HFFc6 (cell line): ENCODE measurements around the gene HAL. TPM values are rescaled to one million over a fixed set of nuclear protein-coding genes. Genes with fewer than 3 reads are reported as not detected.

Experiments
- DNase-seq: peaks from one replicate; pipeline ENCODE4 v3.0.0-alpha.2; 2018
- H3K27ac Mint-ChIP-seq: 2 replicates; pipeline ENCODE4 v1.8.0; 2020; ENCODE audit warnings: mild to moderate bottlenecking, mixed read lengths
- H3K27me3 Mint-ChIP-seq: 2 replicates; pipeline ENCODE4 v1.8.0; 2021; ENCODE audit warnings: mild to moderate bottlenecking, moderate library complexity, mixed read lengths; ENCODE audit not compliant: insufficient read depth
- H3K36me3 Mint-ChIP-seq: 2 replicates; pipeline ENCODE4 v1.8.0; 2021; ENCODE audit warnings: low read depth, mixed read lengths
- H3K4me1 Mint-ChIP-seq: 2 replicates; pipeline ENCODE4 v1.8.0; 2020; ENCODE audit warnings: low read depth, mixed read lengths
- H3K4me3 Mint-ChIP-seq: 2 replicates; pipeline ENCODE4 v1.8.0; 2020; ENCODE audit warnings: mild to moderate bottlenecking, moderate library complexity, mixed read lengths
- H3K9me3 Mint-ChIP-seq: 2 replicates; pipeline ENCODE4 v1.8.0; 2020; ENCODE audit warnings: mild to moderate bottlenecking, mixed read lengths
- CTCF ChIP-seq: fragments of 200-600 bp; sonication (generic); IDR thresholded peaks from 2 replicates; pipeline ENCODE4 v1.5.0; 2021; ENCODE audit warnings: antibody characterized with exemption, mild to moderate bottlenecking
- total RNA-seq, 6 experiments: library from RNA; stranded (reverse); fragmentation: NEBNext Ultra II Directional; extraction: Animal tissue kit (Norgen Biotek cat#: 25700); gene quantifications; 2 replicates in 1 of 6; 3 replicates in 5 of 6; pipeline ENCODE4 v1.2.3, GENCODE V29; 2021

HAL gene
- total RNA-seq, 6 experiments from 2014 or later = not detected

DNA sequence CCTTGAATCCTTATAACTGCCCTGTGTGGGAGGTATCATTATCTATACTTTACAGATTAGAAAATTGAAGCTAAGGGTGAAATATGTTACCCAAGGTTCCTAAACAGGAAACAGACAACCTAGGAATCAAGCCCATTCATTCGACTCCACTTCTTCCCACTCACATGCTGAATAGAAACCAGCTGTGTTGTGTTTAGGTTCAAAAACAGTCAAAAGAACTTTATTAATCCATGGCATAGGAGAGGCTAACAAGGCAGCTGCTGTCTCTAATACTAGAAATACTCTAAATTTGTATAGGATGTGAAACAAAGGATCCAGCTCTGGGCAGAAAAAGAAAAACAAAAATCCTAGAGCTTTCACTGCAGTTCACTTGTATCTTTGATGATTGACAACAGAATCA lies 43.1 kb downstream of the HAL start:
- Mint-ChIP-seq H3K27me3 (peaks cover 3% of the 10 kb centered on the region), H3K4me1 (no peaks in the 10 kb centered on the region), H3K27ac (no peak overlapping the region), H3K9me3 (no peaks in the 10 kb centered on the region), H3K36me3 (no peaks in the 10 kb centered on the region), H3K4me3 (no peak overlapping the region)
- no peak for TF ChIP-seq CTCF
- no peak for DNase-seq

DNA sequence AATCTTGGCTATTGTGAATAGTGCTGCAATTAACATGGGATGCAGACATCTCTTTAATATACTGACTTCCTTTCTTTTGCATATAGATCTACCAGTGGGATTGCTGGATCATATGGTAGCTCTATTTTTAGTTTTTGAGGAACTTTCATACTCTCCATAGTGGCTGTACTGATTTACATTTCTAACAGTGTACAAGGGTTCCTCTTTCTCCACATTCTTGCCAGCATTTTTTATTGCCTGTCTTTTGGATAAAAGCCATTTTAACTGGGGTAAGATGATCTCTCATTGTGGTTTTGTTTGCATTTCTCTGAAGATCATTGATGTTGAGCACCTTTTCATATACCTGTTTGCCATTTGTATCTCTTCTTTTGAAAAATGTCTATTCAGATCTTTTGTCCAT lies 44.6 kb downstream of the HAL start:
- DNase-seq = no peak
- H3K27ac Mint-ChIP-seq = no peak overlapping the region
- no peaks in the 10 kb centered on the region for H3K9me3 Mint-ChIP-seq
- peaks cover 3% of the 10 kb centered on the region for H3K27me3 Mint-ChIP-seq
- H3K36me3 Mint-ChIP-seq = no peaks in the 10 kb centered on the region
- no peaks in the 10 kb centered on the region for H3K4me1 Mint-ChIP-seq
- no peak overlapping the region for H3K4me3 Mint-ChIP-seq
- TF ChIP-seq CTCF = no peak

GRCh38 chr12:95949477-95950206 lies 46.5 kb downstream of the HAL start:
- no peaks in the 10 kb centered on the region for H3K4me1 Mint-ChIP-seq
- peaks cover 6% of the 10 kb centered on the region for H3K27me3 Mint-ChIP-seq
- no peak for TF ChIP-seq CTCF
- DNase-seq = no peak
- no peak overlapping the region for H3K4me3 Mint-ChIP-seq
- H3K36me3 Mint-ChIP-seq = no peaks in the 10 kb centered on the region
- no peak overlapping the region for H3K27ac Mint-ChIP-seq
- no peaks in the 10 kb centered on the region for H3K9me3 Mint-ChIP-seq

DNA sequence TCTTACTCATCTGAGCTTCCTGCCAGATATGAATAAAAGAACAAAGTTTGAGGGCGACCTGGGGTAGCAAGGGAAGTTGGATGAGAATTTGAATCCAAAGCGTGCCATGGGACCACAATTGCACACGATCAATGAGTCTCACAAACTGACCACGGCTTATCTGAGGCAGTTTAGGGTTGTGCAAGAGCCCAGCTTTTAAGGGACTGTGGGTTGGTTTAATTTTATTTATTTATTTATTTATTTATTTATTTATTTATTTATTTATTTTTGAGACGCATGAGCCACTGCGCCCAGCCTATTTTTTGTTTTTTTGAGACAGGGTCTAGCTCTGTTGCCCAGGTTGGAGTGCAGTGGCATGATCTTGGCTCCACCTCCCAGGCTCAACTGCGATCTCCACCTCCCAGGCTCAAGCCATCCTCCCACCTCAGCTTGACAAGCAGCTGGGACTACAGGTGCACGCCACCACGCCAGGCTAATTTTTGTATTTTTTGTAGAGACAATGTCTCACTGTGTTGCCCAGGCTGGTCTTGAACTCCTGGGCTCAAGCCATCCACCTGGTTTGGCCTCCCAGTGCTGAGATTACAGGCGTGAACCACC lies 51.9 kb downstream of the HAL start:
- Mint-ChIP-seq H3K9me3 (no peaks in the 10 kb centered on the region), H3K27me3 (peaks cover 6% of the 10 kb centered on the region), H3K27ac (no peak overlapping the region), H3K36me3 (no peaks in the 10 kb centered on the region), H3K4me1 (peaks cover 5% of the 10 kb centered on the region; the same call in 1 of the 2 replicates), H3K4me3 (no peak overlapping the region)
- no peak for DNase-seq
- TF ChIP-seq CTCF = no peak

GRCh38 chr12:95943330-95943842 lies 52.8 kb downstream of the HAL start, which contains the start of gene AMDHD1:
Gene AMDHD1 (plus strand): TSS chr12:95943331. CDS start chr12:95943399, 68 bp downstream.
- no peak within 1 kb of the TSS for H3K27ac Mint-ChIP-seq
- peaks cover 6% of the 10 kb centered on the region for H3K27me3 Mint-ChIP-seq
- H3K4me3 Mint-ChIP-seq = peak within 1 kb of the TSS; percentile 89
- TF ChIP-seq CTCF = peak; percentile 47
- peak; percentile 39 for DNase-seq
- no peaks in the 10 kb centered on the region for H3K9me3 Mint-ChIP-seq
- H3K4me1 Mint-ChIP-seq = peaks cover 5% of the 10 kb centered on the region; the same call in 1 of the 2 replicates
- H3K36me3 Mint-ChIP-seq = no peaks in the 10 kb centered on the region
